Measurements from ENCODE around the gene TEX30. TPM values are rescaled to one million over a fixed set of nuclear protein-coding genes. Genes with fewer than 3 reads are reported as not detected.

TEX30 gene
- total RNA-seq, 1 experiment from 2014 or later, result 7.4 TPM

- Mint-ChIP-seq H3K4me1 (ENCODE audit: low read depth, unreplicated experiment) (no peaks in the 10 kb centered on the region), H3K9me3 (ENCODE audit: low read depth, unreplicated experiment) (no peaks in the 10 kb centered on the region), H3K4me3 (ENCODE audit: low read depth, unreplicated experiment) (no peak overlapping the region), H3K36me3 (ENCODE audit: insufficient read depth, unreplicated experiment) (peaks cover 20% of the 10 kb centered on the region), H3K27me3 (ENCODE audit: unreplicated experiment) (no peaks in the 10 kb centered on the region), H3K27ac (ENCODE audit: unreplicated experiment) (no peak overlapping the region)
- intact Hi-C loops (cut with micrococcal nuclease; ENCODE audit: unreplicated experiment), result no loop called here
- no peak for TF ChIP-seq CTCF (IDR thresholded peaks at IDR 0.05; ENCODE audit: unreplicated experiment)
- DNase-seq, result no peak
- TSS peak; percentile 33 for BruUV-seq (replicated peaks)
- CTCF ChIA-PET, result no interaction called here
Observed at GRCh38 chr13:102771298-102772041, 2.1 kb downstream of the TEX30 start.

GRCh38 chr13:102770435-102770834, 3.2 kb downstream of the TEX30 start:
- BruUV-seq (replicated peaks), result no TSS peak
- Mint-ChIP-seq H3K4me1 (ENCODE audit: low read depth, unreplicated experiment) (no peaks in the 10 kb centered on the region), H3K27me3 (ENCODE audit: unreplicated experiment) (no peaks in the 10 kb centered on the region), H3K27ac (ENCODE audit: unreplicated experiment) (no peak overlapping the region), H3K36me3 (ENCODE audit: insufficient read depth, unreplicated experiment) (peaks cover 20% of the 10 kb centered on the region), H3K9me3 (ENCODE audit: low read depth, unreplicated experiment) (no peaks in the 10 kb centered on the region), H3K4me3 (ENCODE audit: low read depth, unreplicated experiment) (no peak overlapping the region)
- TF ChIP-seq CTCF (IDR thresholded peaks at IDR 0.05; ENCODE audit: unreplicated experiment), result no peak
- intact Hi-C loops (cut with micrococcal nuclease; ENCODE audit: unreplicated experiment), result no loop called here
- DNase-seq, result no peak
- CTCF ChIA-PET, result no interaction called here

- H3K4me1 Mint-ChIP-seq (ENCODE audit: low read depth, unreplicated experiment), result no peaks in the 10 kb centered on the region
- no peak for TF ChIP-seq CTCF (IDR thresholded peaks at IDR 0.05; ENCODE audit: unreplicated experiment)
- H3K9me3 Mint-ChIP-seq (ENCODE audit: low read depth, unreplicated experiment), result no peaks in the 10 kb centered on the region
- CTCF ChIA-PET, result no interaction called here
- no peak overlapping the region for H3K27ac Mint-ChIP-seq (ENCODE audit: unreplicated experiment)
- H3K4me3 Mint-ChIP-seq (ENCODE audit: low read depth, unreplicated experiment), result no peak overlapping the region
- intact Hi-C loops (cut with micrococcal nuclease; ENCODE audit: unreplicated experiment), result no loop called here
- H3K27me3 Mint-ChIP-seq (ENCODE audit: unreplicated experiment), result no peaks in the 10 kb centered on the region
- peaks cover 20% of the 10 kb centered on the region for H3K36me3 Mint-ChIP-seq (ENCODE audit: insufficient read depth, unreplicated experiment)
- no peak for DNase-seq
- BruUV-seq (replicated peaks), result no TSS peak
Observed at GRCh38 chr13:102769679-102770078, 3.9 kb downstream of the TEX30 start.

- Mint-ChIP-seq H3K4me1 (ENCODE audit: low read depth, unreplicated experiment) (no peaks in the 10 kb centered on the region), H3K36me3 (ENCODE audit: insufficient read depth, unreplicated experiment) (peaks cover 14% of the 10 kb centered on the region), H3K9me3 (ENCODE audit: low read depth, unreplicated experiment) (no peaks in the 10 kb centered on the region), H3K4me3 (ENCODE audit: low read depth, unreplicated experiment) (no peak overlapping the region), H3K27me3 (ENCODE audit: unreplicated experiment) (no peaks in the 10 kb centered on the region), H3K27ac (ENCODE audit: unreplicated experiment) (no peak overlapping the region)
- no peak for TF ChIP-seq CTCF (IDR thresholded peaks at IDR 0.05; ENCODE audit: unreplicated experiment)
- DNase-seq, result no peak
- intact Hi-C loops (cut with micrococcal nuclease; ENCODE audit: unreplicated experiment), result no loop called here
- no TSS peak for BruUV-seq (replicated peaks)
- CTCF ChIA-PET, result no interaction called here
Observed at GRCh38 chr13:102768909-102769308, 4.7 kb downstream of the TEX30 start.

All from Calu3 (cell line).